ENCODE results near the gene POC1A. TPM values are rescaled to one million over a fixed set of nuclear protein-coding genes. Genes with fewer than 3 reads are reported as not detected.

POC1A gene
- total RNA-seq, 2 experiments from 2014 or later, result 31.7 to 32.3 TPM

DNA sequence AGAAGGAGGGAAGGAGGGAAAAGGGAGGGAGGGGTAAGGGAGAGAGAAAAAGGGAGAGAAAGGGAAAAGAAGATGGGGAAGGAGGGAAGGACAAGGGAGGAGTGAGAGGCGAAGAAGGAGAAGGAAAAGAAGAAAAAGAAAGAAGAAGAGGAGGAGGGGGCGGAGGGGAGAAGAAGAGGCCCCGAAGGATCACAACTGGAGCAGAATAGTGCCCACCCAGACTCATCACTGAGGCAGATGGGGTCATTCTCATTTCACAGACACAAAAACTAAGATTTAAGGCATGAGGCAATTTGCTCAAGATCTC lies 41.0 kb upstream of the POC1A start:
- ChIA-PET POLR2A (no interaction called here), CTCF (no interaction called here)
- ATAC-seq (no peak), DNase-seq (no peak)
- Mint-ChIP-seq H3K4me3 (no peak overlapping the region), H3K27me3 (ENCODE audit: low read depth) (no peaks in the 10 kb centered on the region), H3K9me3 (ENCODE audit: insufficient read depth) (no peaks in the 10 kb centered on the region), H3K27ac (no peak overlapping the region), H3K4me1 (ENCODE audit: low read depth) (peaks cover 35% of the 10 kb centered on the region), H3K36me3 (ENCODE audit: low read depth) (peaks cover 16% of the 10 kb centered on the region)

DNA sequence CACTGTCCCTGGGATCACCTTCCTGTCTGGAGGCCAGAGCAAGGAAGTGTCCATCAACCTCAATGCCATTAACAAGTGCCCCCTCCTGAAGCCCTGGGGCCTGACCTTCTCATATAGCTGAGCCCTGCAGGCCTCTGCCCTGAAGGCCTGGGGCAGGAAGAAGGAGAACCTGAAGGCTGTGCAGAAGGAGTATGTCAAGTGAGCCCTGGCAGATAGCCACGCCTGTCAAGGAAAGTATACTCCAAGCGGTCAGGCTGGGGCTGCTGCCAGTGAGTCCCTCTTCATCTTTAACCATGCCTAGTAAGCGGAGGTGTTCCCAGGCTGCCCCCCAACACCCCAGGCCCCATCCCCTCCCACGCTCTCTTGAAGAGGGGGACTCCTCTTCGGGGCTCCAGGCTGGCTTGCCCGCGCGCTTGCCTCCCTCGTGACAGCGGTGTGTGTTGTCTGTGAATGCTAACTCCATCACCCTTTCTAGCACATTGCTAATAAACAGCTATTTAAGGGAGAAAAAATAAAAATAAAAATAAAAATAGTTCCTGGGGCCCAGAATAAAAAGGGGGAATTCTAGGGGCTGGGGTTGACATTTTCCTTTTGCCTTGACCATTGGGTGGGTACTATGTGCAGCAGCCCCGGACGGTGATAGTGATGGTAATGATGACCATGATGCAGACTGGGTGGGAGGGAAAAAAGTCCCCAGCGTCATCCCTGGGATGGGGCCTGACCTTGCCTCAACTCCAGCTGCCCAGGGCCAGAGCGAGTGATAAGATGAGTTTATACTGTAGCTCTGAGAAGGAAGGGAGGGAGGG lies 40.5 kb upstream of the POC1A start:
- Mint-ChIP-seq H3K27me3 (ENCODE audit: low read depth) (no peaks in the 10 kb centered on the region), H3K4me3 (no peak overlapping the region), H3K27ac (no peak overlapping the region), H3K36me3 (ENCODE audit: low read depth) (peaks cover 12% of the 10 kb centered on the region), H3K4me1 (ENCODE audit: low read depth) (peaks cover 36% of the 10 kb centered on the region), H3K9me3 (ENCODE audit: insufficient read depth) (no peaks in the 10 kb centered on the region)
- ChIA-PET POLR2A (no interaction called here), CTCF (no interaction called here)
- ATAC-seq, result no peak
- no peak for DNase-seq

GRCh38 chr3:52193065-52193464 lies 38.8 kb upstream of the POC1A start:
- H3K9me3 Mint-ChIP-seq (ENCODE audit: insufficient read depth), result no peaks in the 10 kb centered on the region
- peaks cover 37% of the 10 kb centered on the region for H3K4me1 Mint-ChIP-seq (ENCODE audit: low read depth)
- DNase-seq, result no peak
- no peak overlapping the region for H3K4me3 Mint-ChIP-seq
- H3K36me3 Mint-ChIP-seq (ENCODE audit: low read depth), result no peaks in the 10 kb centered on the region
- H3K27me3 Mint-ChIP-seq (ENCODE audit: low read depth), result no peaks in the 10 kb centered on the region
- POLR2A ChIA-PET, result no interaction called here
- CTCF ChIA-PET, result interaction anchor here (0.7 to 0.8 kb wide), 2 partner anchors 27 to 65 kb away, joined by 3 to 4 read pairs; no protein-coding TSS in a partner anchor
- no peak for ATAC-seq
- H3K27ac Mint-ChIP-seq, result peak overlapping the region; percentile 37

GRCh38 chr3:52191663-52192062 lies 37.4 kb upstream of the POC1A start:
- CTCF ChIA-PET, result no interaction called here
- Mint-ChIP-seq H3K36me3 (ENCODE audit: low read depth) (no peaks in the 10 kb centered on the region), H3K4me1 (ENCODE audit: low read depth) (peaks cover 26% of the 10 kb centered on the region), H3K27me3 (ENCODE audit: low read depth) (no peaks in the 10 kb centered on the region), H3K9me3 (ENCODE audit: insufficient read depth) (no peaks in the 10 kb centered on the region), H3K4me3 (no peak overlapping the region), H3K27ac (peak overlapping the region; percentile 4)
- POLR2A ChIA-PET, result no interaction called here
- no peak for ATAC-seq
- no peak for DNase-seq

GRCh38 chr3:52190294-52191074 lies 36.3 kb upstream of the POC1A start:
- ChIA-PET CTCF (no interaction called here), POLR2A (no interaction called here)
- Mint-ChIP-seq H3K9me3 (ENCODE audit: insufficient read depth) (no peaks in the 10 kb centered on the region), H3K36me3 (ENCODE audit: low read depth) (no peaks in the 10 kb centered on the region), H3K27me3 (ENCODE audit: low read depth) (no peaks in the 10 kb centered on the region), H3K27ac (peak overlapping the region; percentile 50), H3K4me3 (no peak overlapping the region), H3K4me1 (ENCODE audit: low read depth) (peaks cover 17% of the 10 kb centered on the region)
- ATAC-seq (no peak), DNase-seq (no peak)

GRCh38 chr3:52188556-52188955 lies 34.3 kb upstream of the POC1A start:
- Mint-ChIP-seq H3K4me3 (no peak overlapping the region), H3K9me3 (ENCODE audit: insufficient read depth) (no peaks in the 10 kb centered on the region), H3K27me3 (ENCODE audit: low read depth) (no peaks in the 10 kb centered on the region), H3K4me1 (ENCODE audit: low read depth) (peaks cover 17% of the 10 kb centered on the region), H3K27ac (no peak overlapping the region), H3K36me3 (ENCODE audit: low read depth) (no peaks in the 10 kb centered on the region)
- ChIA-PET POLR2A (interaction anchor here (0.7 kb wide), 1 partner anchor 113 kb away, joined by 3 read pairs; no protein-coding TSS in a partner anchor), CTCF (interaction anchor here (1.0 to 1.5 kb wide), 4 partner anchors 31 to 197 kb away, joined by 3 to 5 read pairs (median 3); partner anchors contain the start of gene DUSP7)
- DNase-seq (no peak), ATAC-seq (no peak)

- no peak overlapping the region for H3K4me3 Mint-ChIP-seq
- no peaks in the 10 kb centered on the region for H3K9me3 Mint-ChIP-seq (ENCODE audit: insufficient read depth)
- no peaks in the 10 kb centered on the region for H3K27me3 Mint-ChIP-seq (ENCODE audit: low read depth)
- H3K27ac Mint-ChIP-seq, result no peak overlapping the region
- DNase-seq, result no peak
- peaks cover 30% of the 10 kb centered on the region for H3K4me1 Mint-ChIP-seq (ENCODE audit: low read depth)
- no peaks in the 10 kb centered on the region for H3K36me3 Mint-ChIP-seq (ENCODE audit: low read depth)
- no peak for ATAC-seq
- ChIA-PET POLR2A (no interaction called here), CTCF (interaction anchor here (1.0 to 1.5 kb wide), 3 partner anchors 12 to 185 kb away, joined by 4 read pairs; no protein-coding TSS in a partner anchor)
Measured at GRCh38 chr3:52186729-52187128, 32.5 kb upstream of the POC1A start.

- no peak for DNase-seq
- Mint-ChIP-seq H3K4me3 (no peak overlapping the region), H3K27me3 (ENCODE audit: low read depth) (no peaks in the 10 kb centered on the region), H3K4me1 (ENCODE audit: low read depth) (peaks cover 35% of the 10 kb centered on the region), H3K9me3 (ENCODE audit: insufficient read depth) (no peaks in the 10 kb centered on the region), H3K27ac (no peak overlapping the region), H3K36me3 (ENCODE audit: low read depth) (no peaks in the 10 kb centered on the region)
- POLR2A ChIA-PET, result no interaction called here
- CTCF ChIA-PET, result interaction anchor here (1.0 to 1.5 kb wide), 3 partner anchors 11 to 184 kb away, joined by 4 read pairs; no protein-coding TSS in a partner anchor
- no peak for ATAC-seq
Measured at GRCh38 chr3:52185837-52186236, 31.6 kb upstream of the POC1A start.

- Mint-ChIP-seq H3K27me3 (ENCODE audit: low read depth) (no peaks in the 10 kb centered on the region), H3K4me1 (ENCODE audit: low read depth) (peaks cover 35% of the 10 kb centered on the region), H3K9me3 (ENCODE audit: insufficient read depth) (no peaks in the 10 kb centered on the region), H3K36me3 (ENCODE audit: low read depth) (no peaks in the 10 kb centered on the region), H3K27ac (no peak overlapping the region), H3K4me3 (no peak overlapping the region)
- no peak for DNase-seq
- ChIA-PET CTCF (no interaction called here), POLR2A (no interaction called here)
- ATAC-seq, result no peak
Measured at GRCh38 chr3:52185311-52185710, 31.1 kb upstream of the POC1A start.

DNA sequence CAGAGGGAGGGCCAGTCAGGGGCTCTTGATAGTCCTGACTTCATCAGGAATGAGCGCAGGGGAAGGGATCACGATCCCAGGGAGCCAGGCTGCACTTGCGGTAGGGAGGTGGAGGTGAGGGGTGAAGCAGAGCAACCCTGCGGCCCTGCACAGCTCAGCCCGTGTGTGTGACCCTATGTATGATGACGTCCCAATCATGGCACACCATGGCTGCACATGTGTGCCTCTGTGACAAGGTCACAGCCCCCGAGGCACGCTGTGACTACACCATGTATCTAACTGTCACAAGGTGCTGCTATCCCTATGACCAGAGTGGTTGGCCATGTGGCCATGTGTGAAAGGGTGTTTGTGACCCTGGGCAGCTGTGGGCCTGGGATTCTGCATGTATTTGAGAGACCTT lies 30.5 kb upstream of the POC1A start:
- Mint-ChIP-seq H3K4me1 (ENCODE audit: low read depth) (peaks cover 30% of the 10 kb centered on the region), H3K4me3 (no peak overlapping the region), H3K36me3 (ENCODE audit: low read depth) (no peaks in the 10 kb centered on the region), H3K27me3 (ENCODE audit: low read depth) (no peaks in the 10 kb centered on the region), H3K27ac (no peak overlapping the region), H3K9me3 (ENCODE audit: insufficient read depth) (no peaks in the 10 kb centered on the region)
- POLR2A ChIA-PET, result interaction anchor here (1.1 kb wide), 1 partner anchor 243 kb away, joined by 3 read pairs; the partner anchor contains the start of gene RRP9
- ATAC-seq (no peak), DNase-seq (no peak)
- CTCF ChIA-PET, result interaction anchor here (1.1 to 1.2 kb wide), 2 partner anchors 34 to 243 kb away, joined by 3 read pairs; partner anchors contain the start of gene RRP9

DNA sequence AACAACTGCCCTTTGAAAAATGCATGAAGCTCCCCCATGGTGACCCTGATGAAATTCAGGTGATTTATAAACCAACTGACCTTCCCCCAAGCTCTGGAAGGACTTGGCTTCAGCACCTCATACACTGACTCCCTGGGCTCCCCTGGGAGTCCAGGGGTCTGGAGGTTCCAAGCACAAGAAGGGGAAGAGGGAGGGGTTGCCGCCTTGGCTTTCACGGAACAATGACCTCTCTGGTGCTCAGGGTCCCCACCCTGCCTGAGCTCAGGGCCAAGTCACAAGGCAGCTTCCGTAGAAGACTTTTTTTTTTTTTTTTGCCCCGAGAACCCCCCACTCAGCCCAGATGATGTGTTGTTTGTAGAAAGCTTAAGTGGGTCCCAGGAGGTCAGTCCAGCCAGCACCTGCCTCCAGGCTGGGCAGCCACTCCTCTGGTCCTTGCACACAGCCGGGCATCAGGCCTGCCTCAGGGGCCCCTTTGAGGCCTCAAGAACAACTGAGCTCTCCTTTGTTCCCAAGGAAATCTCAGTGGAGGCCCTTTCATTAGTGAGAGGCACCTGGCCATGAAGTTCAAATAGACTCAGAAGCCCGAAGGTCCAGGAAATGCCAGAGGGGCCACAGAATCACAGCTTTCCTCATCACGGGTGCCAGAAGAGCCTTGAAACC lies 29.7 kb upstream of the POC1A start:
- DNase-seq (no peak), ATAC-seq (no peak)
- no peak overlapping the region for H3K4me3 Mint-ChIP-seq
- peaks cover 23% of the 10 kb centered on the region for H3K4me1 Mint-ChIP-seq (ENCODE audit: low read depth)
- no peaks in the 10 kb centered on the region for H3K9me3 Mint-ChIP-seq (ENCODE audit: insufficient read depth)
- H3K27me3 Mint-ChIP-seq (ENCODE audit: low read depth), result no peaks in the 10 kb centered on the region
- H3K27ac Mint-ChIP-seq, result no peak overlapping the region
- ChIA-PET POLR2A (interaction anchor here (1.1 kb wide), 1 partner anchor 243 kb away, joined by 3 read pairs; the partner anchor contains the start of gene RRP9), CTCF (interaction anchor here (0.6 to 1.2 kb wide), 4 partner anchors 35 to 243 kb away, joined by 3 read pairs; partner anchors contain the start of gene RRP9)
- no peaks in the 10 kb centered on the region for H3K36me3 Mint-ChIP-seq (ENCODE audit: low read depth)
